Thoracic aorta (tissue), 2 donors: ENCODE data around the gene WNT1. TPM values are rescaled to one million over a fixed set of nuclear protein-coding genes. Genes with fewer than 3 reads are reported as not detected.
A peak's percentile ranks its signal among the peaks of the same experiment; 100 is the strongest.

Experiments used
- ATAC-seq: fragments of 150-250 bp; one replicate; pipeline ENCODE4 v1.8.0; 2017; ENCODE audit warnings: low read depth; ENCODE audit not compliant: insufficient number of reproducible peaks, low FRiP score
- DNase-seq: peaks from one replicate; pipeline ENCODE4 v3.0.0-alpha.2; 2020; ENCODE audit warnings: low spot score
- H3K27ac ChIP-seq, 2 donors: fragments of 200-600 bp; sonication (generic); 1 replicate in 1 of 2; 2 replicates in 1 of 2; pipeline ENCODE4 v1.5.1; 2016; ENCODE audit warnings: mild to moderate bottlenecking in 2 of 2, moderate library complexity in 2 of 2
- H3K27me3 ChIP-seq: fragments of 200-600 bp; sonication (generic); replicated peaks from 2 replicates; pipeline ENCODE4 v1.6.0; 2016; ENCODE audit warnings: mild to moderate bottlenecking; ENCODE audit not compliant: insufficient read depth
- H3K36me3 ChIP-seq: fragments of 200-600 bp; sonication (generic); one replicate; pipeline ENCODE4 v1.5.1; 2016
- H3K4me1 ChIP-seq, 2 donors: fragments of 200-600 bp; sonication (generic); 1 replicate in 1 of 2; 2 replicates in 1 of 2; pipeline versions ENCODE4 v1.5.1 to v1.6.0; 2016; ENCODE audit warnings: low read depth in 2 of 2, mild to moderate bottlenecking in 1 of 2; ENCODE audit not compliant: control insufficient read depth in 1 of 2
- H3K4me3 ChIP-seq: fragments of 200-600 bp; sonication (generic); 2 replicates; pipeline ENCODE4 v1.5.1; 2016; ENCODE audit warnings: mild to moderate bottlenecking
- H3K9me3 ChIP-seq: fragments of 200-600 bp; sonication (generic); 2 replicates; pipeline ENCODE4 v1.5.1; 2016
- total RNA-seq, 2 donors: library from RNA; depleted of rRNA; stranded (reverse); fragments of >200 nt; gene quantifications; one replicate each; pipeline versions ENCODE4 v1.1.0 to v1.2.3, GENCODE V29; 2016
- TF ChIP-seq, protein P1 (sequence below): fragments of 200-600 bp; sonication (generic); IDR thresholded peaks from one replicate; pipeline ENCODE4 v1.5.1; 2019; ENCODE audit warnings: antibody characterized with exemption

Gene WNT1
- total RNA-seq, 2 donors from 2014 or later: 1.2 TPM; not detected in 1

DNA sequence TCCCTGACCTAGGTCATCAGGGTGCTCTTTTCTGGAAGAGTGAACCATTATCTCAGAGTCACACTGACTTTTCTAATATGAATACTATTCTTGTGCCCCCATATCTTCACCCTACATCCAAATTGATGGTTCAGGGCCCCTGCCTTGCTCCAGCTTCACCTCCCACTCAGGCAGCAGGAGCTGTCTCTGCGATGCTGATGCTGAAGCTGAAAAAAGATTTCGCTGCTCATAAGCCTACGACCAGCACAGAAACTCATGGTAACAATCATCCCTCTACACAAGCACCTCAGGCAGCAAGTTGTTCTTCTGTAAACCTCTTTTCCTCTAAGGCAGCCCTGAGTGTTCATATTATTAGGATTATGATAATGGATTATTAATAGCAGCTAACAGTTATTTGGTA, 24.1 kb upstream of the WNT1 start:
- no peak for DNase-seq
- Histone ChIP-seq H3K4me3 (no peak overlapping the region), H3K36me3 (no peaks in the 10 kb centered on the region), H3K27ac (no peak overlapping the region), H3K9me3 (no peaks in the 10 kb centered on the region), H3K4me1 (peaks cover 3 to 27% of the 10 kb centered on the region in 2 donors), H3K27me3 (no peaks in the 10 kb centered on the region)
- no peak for ATAC-seq
- TF ChIP-seq, protein P1, sequence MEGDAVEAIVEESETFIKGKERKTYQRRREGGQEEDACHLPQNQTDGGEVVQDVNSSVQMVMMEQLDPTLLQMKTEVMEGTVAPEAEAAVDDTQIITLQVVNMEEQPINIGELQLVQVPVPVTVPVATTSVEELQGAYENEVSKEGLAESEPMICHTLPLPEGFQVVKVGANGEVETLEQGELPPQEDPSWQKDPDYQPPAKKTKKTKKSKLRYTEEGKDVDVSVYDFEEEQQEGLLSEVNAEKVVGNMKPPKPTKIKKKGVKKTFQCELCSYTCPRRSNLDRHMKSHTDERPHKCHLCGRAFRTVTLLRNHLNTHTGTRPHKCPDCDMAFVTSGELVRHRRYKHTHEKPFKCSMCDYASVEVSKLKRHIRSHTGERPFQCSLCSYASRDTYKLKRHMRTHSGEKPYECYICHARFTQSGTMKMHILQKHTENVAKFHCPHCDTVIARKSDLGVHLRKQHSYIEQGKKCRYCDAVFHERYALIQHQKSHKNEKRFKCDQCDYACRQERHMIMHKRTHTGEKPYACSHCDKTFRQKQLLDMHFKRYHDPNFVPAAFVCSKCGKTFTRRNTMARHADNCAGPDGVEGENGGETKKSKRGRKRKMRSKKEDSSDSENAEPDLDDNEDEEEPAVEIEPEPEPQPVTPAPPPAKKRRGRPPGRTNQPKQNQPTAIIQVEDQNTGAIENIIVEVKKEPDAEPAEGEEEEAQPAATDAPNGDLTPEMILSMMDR: no peak

DNA sequence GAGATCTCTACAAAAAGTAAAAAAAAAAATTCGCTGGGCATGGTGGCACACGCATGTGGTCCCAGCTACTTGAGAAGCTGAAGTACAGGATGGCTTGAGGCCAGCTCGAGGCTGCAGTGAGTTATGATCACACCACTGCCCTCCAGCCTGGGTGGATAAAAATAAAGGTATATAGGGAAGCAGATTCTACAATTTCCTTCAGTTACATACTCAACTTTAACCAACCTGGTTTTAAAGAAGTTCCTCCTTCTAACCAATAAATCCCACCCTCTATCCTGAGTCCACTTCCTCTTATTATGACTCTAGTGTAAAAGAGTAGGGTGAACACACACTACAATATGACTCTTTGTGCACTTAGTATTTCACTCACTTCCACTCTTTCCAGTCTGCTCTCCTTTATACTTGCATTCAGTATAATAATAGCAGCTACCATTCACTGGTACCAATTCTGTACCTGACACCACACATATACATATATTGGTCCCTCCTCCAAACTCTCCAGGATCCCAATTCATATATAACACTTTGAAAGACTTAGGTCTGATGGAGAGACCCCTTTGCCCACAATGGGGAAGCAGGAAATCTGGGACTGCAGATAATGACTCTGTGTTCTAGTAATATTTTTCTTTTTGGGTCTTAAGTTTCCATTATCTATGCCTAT, 23.2 kb upstream of the WNT1 start:
- H3K4me3 ChIP-seq: no peak overlapping the region
- H3K27ac ChIP-seq: peak overlapping the region in 1 of 2 donors; percentile 29

DNA sequence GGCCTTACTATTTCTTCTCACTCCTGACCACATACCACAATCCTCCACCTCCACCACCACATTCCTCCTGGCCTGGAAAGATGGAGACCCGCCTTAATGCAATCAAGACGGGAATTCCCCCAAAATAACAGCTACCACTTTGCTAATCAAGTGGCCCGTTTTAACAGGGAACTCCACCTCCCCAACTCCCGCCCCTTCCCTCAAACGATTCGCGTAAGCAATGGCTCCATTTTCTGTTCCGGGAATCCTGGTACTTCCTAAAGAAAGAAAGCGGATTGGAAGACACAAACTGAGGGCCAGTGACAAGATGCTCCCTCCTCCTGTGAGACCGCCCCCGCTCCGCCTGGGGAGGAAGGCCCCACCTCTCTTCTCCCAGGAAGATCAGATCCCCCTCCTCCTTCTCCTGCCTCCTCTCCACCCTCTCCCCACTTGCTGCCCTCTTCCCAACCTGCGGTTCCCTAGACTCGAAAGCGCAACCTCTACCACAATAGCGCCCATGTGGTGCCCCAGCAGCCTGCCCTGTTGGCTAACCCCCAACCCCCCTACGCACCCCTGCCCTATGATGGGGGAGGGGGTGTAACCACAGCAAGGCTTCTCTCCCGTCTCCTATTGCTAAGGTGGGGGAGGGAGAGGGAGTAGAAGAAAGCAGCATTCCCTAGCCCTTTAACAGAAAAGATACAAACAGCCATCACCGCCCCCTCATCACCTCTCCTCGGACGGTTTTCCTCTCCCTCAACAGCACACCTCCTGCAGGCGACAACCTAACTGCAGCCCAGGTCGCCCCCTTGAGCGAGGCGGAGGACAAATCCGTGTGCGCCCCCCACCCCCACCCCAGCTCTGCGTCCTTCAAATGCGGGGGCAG, 21.6 kb upstream of the WNT1 start:
- ATAC-seq (peak; percentile 49), DNase-seq (peak; percentile 68)
- TF ChIP-seq, protein P1: no peak
- Histone ChIP-seq H3K9me3 (no peaks in the 10 kb centered on the region), H3K36me3 (no peaks in the 10 kb centered on the region), H3K27ac (peak overlapping the region; percentile 72 to 80), H3K4me1 (peaks cover 3 to 27% of the 10 kb centered on the region in 2 donors), H3K4me3 (peak overlapping the region; percentile 87), H3K27me3 (no peaks in the 10 kb centered on the region)

More for the DNA sequence above, 23.2 kb upstream of the WNT1 start:
- TF ChIP-seq, protein P1: no peak
- ATAC-seq (no peak), DNase-seq (no peak)
- Histone ChIP-seq H3K9me3 (no peaks in the 10 kb centered on the region), H3K4me1 (peaks cover 3 to 27% of the 10 kb centered on the region in 2 donors), H3K36me3 (no peaks in the 10 kb centered on the region), H3K27me3 (no peaks in the 10 kb centered on the region)

DNA sequence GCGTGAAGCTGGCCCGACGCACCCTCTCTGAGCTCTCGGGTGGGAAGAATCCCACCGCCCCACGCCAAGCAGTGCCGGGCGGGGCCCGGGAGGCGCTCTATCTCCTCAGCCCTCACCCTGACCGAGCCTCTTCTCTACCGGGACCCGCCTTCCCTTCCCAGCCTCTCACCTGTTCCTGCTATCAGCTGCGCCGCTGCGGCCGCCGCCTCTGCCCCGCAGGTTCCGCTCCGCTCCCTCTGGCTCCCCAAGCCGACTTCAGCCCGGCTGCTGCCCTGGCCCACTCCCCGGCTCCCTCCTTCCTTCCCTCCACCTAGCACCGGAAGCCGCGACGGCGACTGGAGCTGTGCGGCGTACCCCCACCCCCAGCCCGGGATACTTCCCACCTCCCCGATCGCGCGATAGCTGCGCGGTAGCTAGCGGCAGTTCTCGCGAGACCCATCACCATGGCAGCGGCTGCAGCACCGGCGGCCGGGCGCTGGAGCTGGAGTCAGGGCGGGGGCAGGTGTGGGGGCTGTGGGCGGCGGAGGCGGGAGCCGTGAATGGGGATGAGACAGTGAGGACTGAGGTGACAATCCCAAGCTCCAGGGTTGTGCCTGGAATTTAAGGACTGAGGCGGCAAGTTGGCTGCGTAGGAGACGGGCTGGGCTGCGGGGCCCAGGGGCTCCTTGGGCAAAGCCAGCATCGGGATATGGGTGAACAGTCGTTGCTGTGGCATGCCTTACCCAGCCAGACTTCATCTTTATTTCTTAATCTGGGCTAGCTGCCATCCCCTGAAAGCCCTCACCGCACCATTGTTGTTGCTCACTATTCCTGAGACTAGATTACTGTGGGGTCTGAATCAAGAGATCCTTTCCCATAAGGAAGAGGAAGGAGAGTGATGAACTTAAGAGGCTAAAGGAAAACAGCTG, 20.7 kb upstream of the WNT1 start, which contains the start of gene ARF3:
ARF3 (minus strand) TSS at position 347 of the 908 bp plus-strand sequence. CDS start 16,392 bp downstream, outside the sequence.
- Histone ChIP-seq H3K9me3 (no peaks in the 10 kb centered on the region), H3K36me3 (no peaks in the 10 kb centered on the region), H3K27me3 (no peaks in the 10 kb centered on the region), H3K4me3 (peak within 1 kb of the TSS; percentile 87), H3K4me1 (peaks cover 3 to 27% of the 10 kb centered on the region in 2 donors), H3K27ac (peak within 1 kb of the TSS; percentile 72 to 80)
- ATAC-seq (peak; percentile 64), DNase-seq (peak; percentile 82)
- TF ChIP-seq, protein P1: no peak
